ENCODE data around the gene MCRIP1.
A peak's percentile ranks its signal among the peaks of the same experiment; 100 is the strongest.

Gene MCRIP1
- long read RNA-seq, transcript MCRIP1-201 (5 exons, 1,209 nt) = major isoform, 75 of 95 reads
- long read RNA-seq, transcript MCRIP1-207 (4 exons, 2,775 nt) = minor isoform, 13 of 95 reads
- long read RNA-seq, partial matches to known transcripts = 0 of 95 reads
- long read RNA-seq, other reads (novel, unspliced or antisense) = 6 of 95 reads

- H3K27me3 ChIP-seq (ENCODE audit: insufficient read depth, poor library complexity, severe bottlenecking) = no peaks in the 10 kb centered on the region
- peak within 1 kb of the TSS; percentile 98 for H3K27ac ChIP-seq (replicated peaks)
- DNase-seq (ENCODE audit: low read depth in 1 of 2, low spot score in 1 of 2) = peak; percentile 95 to 96
- H3K4me3 ChIP-seq (replicated peaks; ENCODE audit: insufficient read depth, low read length) = peak within 1 kb of the TSS; percentile 59
- TF ChIP-seq SPI1 (IDR thresholded peaks at IDR 0.05; ENCODE audit: borderline replicate concordance, low read depth) = no peak
- TF ChIP-seq REST (IDR thresholded peaks at IDR 0.05; ENCODE audit: insufficient replicate concordance, low read depth) = no peak
- peak; percentile 61 for TF ChIP-seq GABPA (IDR thresholded peaks at IDR 0.05; ENCODE audit: low read depth)
- TF ChIP-seq POLR2AphosphoS5 (IDR thresholded peaks at IDR 0.05; ENCODE audit: low read depth) = peak; percentile 73
Measured at GRCh38 chr17:81833160-81833920, at the start of gene MCRIP1. MCRIP1 (minus strand) TSS chr17:81833291; CDS start chr17:81824506, 8,785 bp downstream.

- no peaks in the 10 kb centered on the region for H3K27me3 ChIP-seq (ENCODE audit: insufficient read depth, poor library complexity, severe bottlenecking)
- no peak overlapping the region for H3K27ac ChIP-seq (replicated peaks)
- DNase-seq (ENCODE audit: low read depth in 1 of 2, low spot score in 1 of 2) = no peak
- TF ChIP-seq CTCF (IDR thresholded peaks at IDR 0.05; ENCODE audit: insufficient read depth, low read length) = no peak
- TF ChIP-seq SPI1 (IDR thresholded peaks at IDR 0.05; ENCODE audit: borderline replicate concordance, low read depth) = no peak
- no peak for TF ChIP-seq GABPA (IDR thresholded peaks at IDR 0.05; ENCODE audit: low read depth)
- TF ChIP-seq POLR2AphosphoS5 (IDR thresholded peaks at IDR 0.05; ENCODE audit: low read depth) = no peak
- TF ChIP-seq REST (IDR thresholded peaks at IDR 0.05; ENCODE audit: insufficient replicate concordance, low read depth) = no peak
- H3K4me3 ChIP-seq (replicated peaks; ENCODE audit: insufficient read depth, low read length) = no peak overlapping the region
Measured at GRCh38 chr17:81879121-81879520, 46.0 kb upstream of the MCRIP1 start.

- TF ChIP-seq REST (IDR thresholded peaks at IDR 0.05; ENCODE audit: insufficient replicate concordance, low read depth) (no peak), SPI1 (IDR thresholded peaks at IDR 0.05; ENCODE audit: borderline replicate concordance, low read depth) (no peak), GABPA (IDR thresholded peaks at IDR 0.05; ENCODE audit: low read depth) (no peak), CTCF (IDR thresholded peaks at IDR 0.05; ENCODE audit: insufficient read depth, low read length) (no peak), POLR2AphosphoS5 (IDR thresholded peaks at IDR 0.05; ENCODE audit: low read depth) (no peak)
- Histone ChIP-seq H3K27ac (replicated peaks) (no peak overlapping the region), H3K27me3 (ENCODE audit: insufficient read depth, poor library complexity, severe bottlenecking) (no peaks in the 10 kb centered on the region), H3K4me3 (replicated peaks; ENCODE audit: insufficient read depth, low read length) (no peak overlapping the region)
- DNase-seq (ENCODE audit: low read depth in 1 of 2, low spot score in 1 of 2) = no peak
Measured at GRCh38 chr17:81878294-81878693, 45.2 kb upstream of the MCRIP1 start.
